ENCODE measurements around the gene TMEM145.

- TF ChIP-seq CTCF (IDR thresholded peaks at IDR 0.05) (no peak), POLR2A (IDR thresholded peaks at IDR 0.05) (no peak)
These were observed 6.5 kb upstream of the TMEM145 start for GRCh38 chr19:42306646-42307045.
